GM12878 (cell line): Measurements from ENCODE around the gene TMC6. TPM values are rescaled to one million over a fixed set of nuclear protein-coding genes. Genes with fewer than 3 reads are reported as not detected.

Experiments used
- CEBPZ ChIP-seq: fragments of 150-350 bp; IDR thresholded peaks from 2 replicates; pipeline ENCODE4 v1.6.1; 2016; ENCODE audit warnings: low read depth, low read length
- CHD2 ChIP-seq: IDR thresholded peaks from 2 replicates; pipeline ENCODE4 v1.6.1; 2011; ENCODE audit warnings: low read depth, low read length, improper control_type of control experiment, borderline replicate concordance
- DPF2 ChIP-seq: fragments of 450-650 bp; IDR thresholded peaks from 2 replicates; pipeline ENCODE4 v1.6.1; 2017; ENCODE audit warnings: mild to moderate bottlenecking
- E2F4 ChIP-seq: IDR thresholded peaks from 2 replicates; pipeline ENCODE4 v1.6.1; 2012; ENCODE audit warnings: low read depth, low read length, improper control_type of control experiment
- HDAC2 ChIP-seq: fragments of 200-600 bp; sonication (generic); IDR thresholded peaks from 2 replicates; pipeline ENCODE4 v1.6.1; 2017
- HDGF ChIP-seq: fragments of 450-650 bp; IDR thresholded peaks from 2 replicates; pipeline ENCODE4 v1.6.1; 2016; ENCODE audit warnings: antibody characterized with exemption
- IKZF1 ChIP-seq: fragments of 450-650 bp; conservative IDR thresholded peaks from 2 replicates; pipeline ENCODE4 v1.6.1; 2017; ENCODE audit warnings: antibody characterized with exemption, mild to moderate bottlenecking
- KDM1A ChIP-seq: fragments of 200-600 bp; sonication (generic); IDR thresholded peaks from 2 replicates; pipeline ENCODE4 v1.6.1; 2016; ENCODE audit warnings: borderline replicate concordance
- NKRF ChIP-seq: fragments of 450-650 bp; conservative IDR thresholded peaks from 2 replicates; pipeline ENCODE4 v1.6.1; 2017; ENCODE audit warnings: mild to moderate bottlenecking, moderate library complexity
- TCF12 ChIP-seq: IDR thresholded peaks from 2 replicates; pipeline ENCODE4 v1.6.1; 2011; ENCODE audit warnings: low read depth, mild to moderate bottlenecking, low read length
- TCF3 ChIP-seq: IDR thresholded peaks from 2 replicates; pipeline ENCODE4 v1.6.1; 2012; ENCODE audit warnings: low read depth, mild to moderate bottlenecking, low read length, borderline replicate concordance; ENCODE audit not compliant: insufficient read depth
- polyA plus RNA-seq, 11 experiments: library from polyadenylated mRNA; depleted of rRNA in 4 of 11; unstranded in 6 of 11; stranded (reverse) in 5 of 11; fragments of >200 nt; fragmentation: Nextera tagmentation in 4 of 11; fragmentation: Illumina TruSeq in 1 of 11; extraction: Ambion mirVana in 4 of 11; extraction: Trizol in 1 of 11; gene quantifications; 1 replicate in 1 of 11; 2 replicates in 10 of 11; pipeline versions ENCODE4 v1.2.1 to v1.2.3, GENCODE V29; 2011 to 2016; ENCODE audit warnings: inconsistent platforms in 2 of 11, missing spikeins in 2 of 11, low read depth in 1 of 11
- total RNA-seq, 4 experiments: library from RNA; depleted of rRNA in 3 of 4; stranded (reverse); fragments of >200 nt in 3 of 4; fragmentation: Illumina TruSeq in 1 of 4; extraction: Trizol in 1 of 4; gene quantifications; 2 replicates each; pipeline versions ENCODE4 v1.2.1 to v1.2.3, GENCODE V29; 2013 to 2021

The TMC6 gene
- total and polyA plus RNA-seq, 10 of the 15 experiments (the other 5 are each of a cell fraction or from before 2014, with no cell fraction given) = 1.9 to 232 (median 60.6) TPM

- TF ChIP-seq DPF2 = peak; percentile 33; the same call in 1 of the 2 replicates
- TF ChIP-seq E2F4 = no peak
- peak; percentile 12; the same call in 1 of the 2 replicates for TF ChIP-seq NKRF
- no peak for TF ChIP-seq HDAC2
- no peak for TF ChIP-seq KDM1A
- TF ChIP-seq TCF3 = peak; percentile 32; the same call in 1 of the 2 replicates
- peak; percentile 63; the same call in 1 of the 2 replicates for TF ChIP-seq IKZF1
- TF ChIP-seq HDGF = 0 out of 2 replicates have a peak, but pooled peaks have one; percentile 33
- TF ChIP-seq CEBPZ = no peak
- TF ChIP-seq CHD2 = peak; percentile 67; the same call in 1 of the 2 replicates
- no peak for TF ChIP-seq TCF12
Measured at GRCh38 chr17:78127239-78127887, 1.2 kb downstream of the TMC6 start (continued).
